ENCODE data around the gene FBXO8.

FBXO8 gene

DNA sequence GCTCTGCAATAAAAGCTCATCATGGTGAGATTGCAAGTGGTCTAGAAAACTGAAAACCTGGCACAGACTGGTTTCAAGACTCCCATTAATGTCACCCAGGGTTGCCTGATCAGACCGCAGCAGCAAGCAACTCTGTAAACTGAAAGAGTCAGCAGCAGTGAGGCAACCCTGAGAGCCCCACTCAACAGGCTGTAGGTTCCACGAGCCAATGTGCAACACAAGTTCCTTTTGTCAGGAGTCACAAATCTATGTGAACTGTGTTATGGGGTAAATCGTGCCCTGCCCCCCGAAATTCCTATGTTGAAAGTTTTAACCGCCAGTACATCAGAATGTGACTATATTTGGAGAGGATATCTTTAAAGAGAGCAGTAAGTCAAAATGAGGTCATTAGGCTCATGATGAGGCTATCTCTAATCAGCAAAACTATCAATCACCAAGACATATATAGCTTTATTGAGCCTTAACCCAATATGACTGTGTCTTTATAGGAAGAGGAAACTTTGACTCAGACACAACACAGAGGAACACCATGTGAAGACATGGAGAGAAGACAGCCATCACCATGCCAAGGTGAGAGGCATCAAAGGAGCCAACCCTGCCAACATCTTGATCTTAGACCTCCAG is 94.0 kb downstream of the FBXO8 start:
- no peaks in the 10 kb centered on the region for H3K36me3 Mint-ChIP-seq (ENCODE audit: low read depth)
- H3K9me3 Mint-ChIP-seq = no peaks in the 10 kb centered on the region
- H3K27ac Mint-ChIP-seq = no peak overlapping the region
- H3K4me1 Mint-ChIP-seq (ENCODE audit: low read depth) = no peaks in the 10 kb centered on the region
- peaks cover 57% of the 10 kb centered on the region for H3K27me3 Mint-ChIP-seq
- no peak overlapping the region for H3K4me3 Mint-ChIP-seq
